NK-92 treated with Interleukin-12 subunit alpha and Interleukin-12 subunit beta, amount 100 ng/mL, for 24 hours (cell line): ENCODE data around the gene OASL.

Experiments
- DNase-seq: peaks from one replicate; lab custom pipeline; 2025; lab: John Stamatoyannopoulos, UW

OASL gene

DNA sequence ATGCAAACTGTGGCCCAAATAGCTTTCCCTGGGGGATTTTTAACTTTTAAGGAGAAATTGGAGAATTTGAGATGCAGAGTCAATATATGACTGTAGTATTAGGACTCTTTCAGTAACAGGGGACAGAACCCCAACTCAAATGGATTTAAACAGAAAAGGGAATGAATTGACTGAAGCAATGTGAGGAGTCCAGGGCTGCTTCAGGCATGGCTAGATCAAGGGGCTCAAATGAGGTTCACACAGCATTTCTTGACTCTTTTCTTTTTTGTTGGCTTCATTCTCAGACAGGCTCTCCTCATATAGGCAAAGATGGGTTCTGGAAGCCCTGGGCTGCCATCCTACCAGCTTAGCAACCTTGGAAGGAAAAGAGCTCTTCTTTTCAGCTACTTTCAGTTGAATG lies 47.1 kb downstream of the OASL start:
- no peak for DNase-seq

DNA sequence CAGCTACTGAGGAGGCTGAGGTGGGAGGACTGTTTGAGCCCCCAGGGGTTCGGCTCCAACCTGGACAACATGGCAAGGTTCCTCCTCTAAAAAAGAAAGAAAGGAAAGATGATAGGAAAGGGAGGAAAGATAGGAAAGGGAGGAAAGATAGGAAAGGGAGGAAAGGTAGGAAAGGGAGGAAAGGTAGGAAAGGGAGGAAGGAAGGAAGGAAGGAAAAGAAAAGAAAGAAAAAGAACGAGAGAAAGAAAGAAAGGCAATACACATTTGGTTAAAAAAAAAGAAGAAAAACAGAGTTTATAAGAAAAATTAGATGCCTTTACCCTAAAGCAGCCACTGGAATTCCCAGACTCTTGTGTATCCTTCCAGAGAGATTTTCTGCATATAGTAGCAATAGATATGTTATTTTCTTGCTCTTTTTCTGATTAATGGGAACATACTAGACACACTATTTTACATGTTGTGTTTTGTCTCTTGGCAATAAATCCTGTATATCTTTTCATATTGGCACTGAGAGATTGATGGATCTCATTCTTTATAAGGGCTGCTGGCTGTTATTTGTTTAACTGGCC lies 48.5 kb downstream of the OASL start:
- no peak for DNase-seq

GRCh38 chr12:120989687-120990086 lies 49.4 kb downstream of the OASL start:
- no peak for DNase-seq

DNA sequence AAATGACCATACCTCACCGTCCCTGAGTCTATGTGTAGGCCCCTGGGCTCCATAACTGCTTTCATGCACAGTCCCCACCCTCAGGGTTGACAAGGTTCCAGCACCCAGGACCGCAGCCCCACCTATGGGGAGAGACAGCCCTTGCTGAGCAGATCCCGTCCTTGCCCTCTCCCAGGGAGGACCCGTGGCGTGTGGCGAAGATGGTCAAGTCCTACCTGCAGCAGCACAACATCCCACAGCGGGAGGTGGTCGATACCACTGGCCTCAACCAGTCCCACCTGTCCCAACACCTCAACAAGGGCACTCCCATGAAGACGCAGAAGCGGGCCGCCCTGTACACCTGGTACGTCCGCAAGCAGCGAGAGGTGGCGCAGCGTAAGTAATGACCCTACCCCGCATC lies 50.4 kb downstream of the OASL start:
- no peak for DNase-seq

- no peak for DNase-seq
Measured at GRCh38 chr12:120988234-120988633, 50.8 kb downstream of the OASL start.

DNA sequence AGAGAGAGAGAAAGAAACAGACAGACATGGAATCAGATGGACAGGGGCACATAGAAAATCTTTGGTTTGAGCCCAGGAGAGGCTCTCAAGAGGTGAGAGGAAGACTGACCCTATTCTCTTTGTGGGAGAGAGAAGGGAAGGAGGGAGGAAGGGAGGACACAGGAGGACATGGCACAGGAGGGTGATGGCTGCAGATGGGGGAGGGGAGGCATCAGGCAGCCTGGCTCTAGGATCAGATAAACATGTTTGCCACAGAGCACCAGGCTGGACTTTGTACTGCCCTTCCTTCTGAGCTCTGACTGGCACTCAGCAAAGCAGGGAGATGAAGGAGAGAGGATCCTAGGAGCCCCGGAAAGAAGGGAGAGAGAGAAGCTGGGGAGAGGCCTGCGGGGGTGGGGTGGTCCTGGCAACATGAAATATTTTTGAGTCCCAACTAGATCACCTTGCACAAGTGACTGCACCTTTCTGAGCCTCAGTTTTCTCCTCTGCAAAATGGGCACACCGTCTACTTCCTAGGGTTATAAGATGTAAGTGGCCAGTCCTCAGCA lies 54.6 kb downstream of the OASL start:
- DNase-seq: no peak

DNA sequence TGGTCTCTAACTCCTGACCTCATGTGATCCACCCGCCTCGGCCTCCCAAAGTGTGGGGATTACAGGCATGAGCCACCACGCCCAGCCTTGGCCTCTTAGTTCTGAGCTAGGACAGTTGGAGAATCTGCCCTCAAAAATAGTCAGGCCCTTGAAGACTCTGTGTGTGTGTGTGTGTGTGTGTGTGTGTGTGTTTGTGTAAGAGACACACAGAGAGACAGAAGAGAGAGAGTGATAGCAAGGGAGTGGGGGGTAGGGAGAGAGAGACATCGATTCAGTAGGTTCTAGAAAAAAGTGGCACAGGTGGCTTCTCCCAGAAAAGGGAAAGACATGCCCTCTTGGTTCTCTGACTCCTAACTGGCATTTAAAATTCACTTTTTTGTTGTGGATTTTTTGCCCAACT lies 55.3 kb downstream of the OASL start:
- no peak for DNase-seq

- DNase-seq: no peak
Measured at GRCh38 chr12:120982659-120983058, 56.4 kb downstream of the OASL start.

DNA sequence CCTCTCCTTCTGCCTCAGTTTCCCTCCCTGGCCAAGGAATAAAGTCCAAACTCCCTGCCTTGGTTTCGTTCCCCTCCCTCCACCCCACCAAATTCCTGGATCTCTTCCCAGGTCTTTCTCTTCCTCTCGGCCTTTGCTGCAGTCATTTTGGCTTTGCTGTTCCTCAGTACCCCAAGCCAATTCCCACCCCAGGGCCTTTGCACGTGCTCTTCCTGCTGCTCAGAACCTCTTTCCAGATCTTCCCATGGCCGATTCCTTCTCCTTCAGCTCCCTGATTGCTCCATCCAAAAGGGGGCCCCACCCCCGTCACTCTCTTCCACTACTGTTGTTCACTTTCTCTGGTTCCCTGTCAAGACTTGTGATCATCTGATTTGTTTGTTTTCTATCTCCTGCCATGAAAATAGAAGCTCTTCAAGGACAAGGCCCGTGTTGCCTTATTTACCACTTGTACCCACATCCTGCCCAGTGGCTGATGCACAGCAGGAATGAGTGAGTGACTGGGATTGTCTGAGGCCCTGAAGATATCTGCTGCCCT lies 57.6 kb downstream of the OASL start:
- DNase-seq: no peak

DNA sequence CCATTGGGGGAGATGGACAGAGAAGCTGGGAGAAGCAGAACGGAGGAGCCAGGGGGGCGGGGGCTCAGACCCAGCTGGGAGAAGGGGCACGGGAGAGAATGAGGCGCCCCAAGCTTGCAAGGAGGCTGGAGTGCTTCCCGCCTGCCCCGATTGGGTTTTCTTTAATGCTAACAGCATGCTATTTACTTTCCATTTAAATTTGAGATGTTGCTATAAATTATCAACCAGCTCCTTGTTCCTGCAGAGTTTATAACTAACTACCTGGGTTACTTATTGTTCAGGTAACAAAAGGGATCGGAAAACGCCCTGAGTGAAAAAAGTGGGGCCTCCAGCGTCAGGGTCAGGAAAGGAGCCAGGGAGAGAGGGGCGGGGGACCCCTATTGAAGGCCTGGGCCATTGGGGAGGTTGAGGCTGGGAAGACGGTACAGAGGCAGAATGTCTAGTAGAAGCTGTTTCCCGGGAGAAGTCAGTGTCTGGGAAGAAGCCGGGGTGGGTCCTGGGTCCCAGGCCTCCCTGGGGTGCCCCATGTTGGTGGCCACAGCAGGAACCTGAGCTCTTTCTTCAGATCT lies 58.2 kb downstream of the OASL start:
- no peak for DNase-seq

DNA sequence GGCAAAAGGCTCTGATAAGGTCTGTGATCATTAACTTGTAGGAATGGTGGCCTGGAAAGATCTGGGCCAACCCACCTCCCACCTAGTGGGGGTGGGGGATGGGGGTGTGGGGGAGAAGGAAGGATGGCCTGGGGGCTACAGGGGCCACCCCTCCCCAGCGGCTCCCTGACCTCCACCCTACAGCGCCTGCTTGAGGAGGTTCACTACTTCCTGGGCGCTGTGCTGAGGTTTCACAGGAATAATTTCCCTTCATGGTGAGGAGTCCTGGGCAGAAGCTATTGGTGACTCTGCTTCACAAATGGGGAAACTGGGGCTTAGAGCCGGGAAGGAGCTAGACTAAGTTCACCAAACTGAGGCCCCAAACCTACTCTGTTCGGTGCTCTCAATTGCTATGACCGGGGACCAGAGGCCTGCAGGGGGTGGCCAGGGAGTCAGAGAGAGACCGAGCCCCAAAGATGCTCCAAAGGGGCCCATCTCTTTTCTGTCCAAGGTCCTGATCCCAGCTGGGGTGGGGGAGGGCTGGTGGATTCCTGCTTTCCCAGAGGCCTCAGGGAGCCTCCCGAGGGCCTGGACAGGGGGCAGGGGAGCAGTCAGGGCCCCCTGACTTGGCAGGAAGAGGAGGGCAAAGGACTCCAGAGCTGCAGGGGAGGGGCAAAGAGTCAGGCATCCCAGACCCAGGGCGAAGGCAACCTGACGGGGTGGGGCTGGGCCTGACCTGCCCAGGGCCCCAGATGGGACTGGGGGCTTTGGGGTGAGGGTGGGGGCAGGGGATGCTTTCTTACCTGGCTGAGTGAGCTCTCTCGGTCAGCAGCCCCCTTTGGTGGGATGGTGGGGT lies 59.0 kb downstream of the OASL start:
- DNase-seq: no peak

DNA sequence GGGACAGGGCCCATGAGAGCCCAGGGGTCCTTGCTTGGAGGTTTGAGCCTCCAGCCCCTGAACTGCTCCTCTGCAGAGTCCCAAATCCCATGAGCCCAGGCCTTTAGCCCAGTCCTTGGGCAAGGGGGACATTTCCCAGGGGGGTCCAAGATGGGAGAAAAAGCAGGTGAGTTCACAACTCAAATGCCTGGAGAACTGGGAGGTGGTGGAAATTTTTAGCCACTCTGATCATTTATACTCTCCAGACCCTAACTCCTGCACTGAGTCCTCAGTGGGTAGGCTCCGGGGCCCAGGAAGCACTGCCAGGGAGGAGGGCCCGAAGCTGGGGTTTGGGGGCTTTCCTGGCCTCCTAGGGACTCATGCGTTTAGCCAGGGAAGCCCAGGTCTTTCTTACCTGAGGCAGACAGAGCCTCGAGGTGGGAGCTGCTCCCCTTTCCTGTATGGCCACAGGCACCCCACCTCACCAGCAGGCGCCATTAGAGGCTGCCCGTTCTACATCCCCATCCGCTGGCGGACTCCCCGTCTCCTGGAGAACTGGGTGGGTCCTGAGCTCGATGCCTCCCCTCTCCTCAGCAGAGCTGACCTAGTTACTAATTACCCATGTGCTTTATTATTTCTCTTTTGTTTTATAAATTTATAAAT lies 59.7 kb downstream of the OASL start:
- DNase-seq: no peak

DNA sequence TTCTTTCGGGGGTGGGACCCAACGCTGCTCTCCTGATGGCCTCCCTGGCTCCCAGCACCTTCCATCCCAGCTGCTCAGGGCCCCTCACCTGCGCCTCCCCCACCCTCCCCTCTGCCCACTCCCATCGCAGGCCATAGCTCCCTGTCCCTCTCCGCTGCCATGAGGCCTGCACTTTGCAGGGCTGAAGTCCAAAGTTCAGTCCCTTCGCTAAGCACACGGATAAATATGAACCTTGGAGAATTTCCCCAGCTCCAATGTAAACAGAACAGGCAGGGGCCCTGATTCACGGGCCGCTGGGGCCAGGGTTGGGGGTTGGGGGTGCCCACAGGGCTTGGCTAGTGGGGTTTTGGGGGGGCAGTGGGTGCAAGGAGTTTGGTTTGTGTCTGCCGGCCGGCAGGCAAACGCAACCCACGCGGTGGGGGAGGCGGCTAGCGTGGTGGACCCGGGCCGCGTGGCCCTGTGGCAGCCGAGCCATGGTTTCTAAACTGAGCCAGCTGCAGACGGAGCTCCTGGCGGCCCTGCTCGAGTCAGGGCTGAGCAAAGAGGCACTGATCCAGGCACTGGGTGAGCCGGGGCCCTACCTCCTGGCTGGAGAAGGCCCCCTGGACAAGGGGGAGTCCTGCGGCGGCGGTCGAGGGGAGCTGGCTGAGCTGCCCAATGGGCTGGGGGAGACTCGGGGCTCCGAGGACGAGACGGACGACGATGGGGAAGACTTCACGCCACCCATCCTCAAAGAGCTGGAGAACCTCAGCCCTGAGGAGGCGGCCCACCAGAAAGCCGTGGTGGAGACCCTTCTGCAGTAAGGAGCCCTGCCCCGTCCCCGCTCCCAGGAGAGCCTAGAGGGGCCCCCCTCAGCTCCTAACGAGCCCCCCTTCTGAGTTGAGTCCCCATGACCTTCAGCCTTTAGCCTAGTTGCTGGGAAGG lies 60.5 kb downstream of the OASL start, which contains the start of gene HNF1A:
HNF1A (plus strand) TSS at position 248 of the 924 bp plus-strand sequence; CDS start at position 474, 226 bp downstream.
- DNase-seq: no peak

- DNase-seq: no peak
Measured at GRCh38 chr12:120977531-120978295, 61.3 kb downstream of the OASL start.

DNA sequence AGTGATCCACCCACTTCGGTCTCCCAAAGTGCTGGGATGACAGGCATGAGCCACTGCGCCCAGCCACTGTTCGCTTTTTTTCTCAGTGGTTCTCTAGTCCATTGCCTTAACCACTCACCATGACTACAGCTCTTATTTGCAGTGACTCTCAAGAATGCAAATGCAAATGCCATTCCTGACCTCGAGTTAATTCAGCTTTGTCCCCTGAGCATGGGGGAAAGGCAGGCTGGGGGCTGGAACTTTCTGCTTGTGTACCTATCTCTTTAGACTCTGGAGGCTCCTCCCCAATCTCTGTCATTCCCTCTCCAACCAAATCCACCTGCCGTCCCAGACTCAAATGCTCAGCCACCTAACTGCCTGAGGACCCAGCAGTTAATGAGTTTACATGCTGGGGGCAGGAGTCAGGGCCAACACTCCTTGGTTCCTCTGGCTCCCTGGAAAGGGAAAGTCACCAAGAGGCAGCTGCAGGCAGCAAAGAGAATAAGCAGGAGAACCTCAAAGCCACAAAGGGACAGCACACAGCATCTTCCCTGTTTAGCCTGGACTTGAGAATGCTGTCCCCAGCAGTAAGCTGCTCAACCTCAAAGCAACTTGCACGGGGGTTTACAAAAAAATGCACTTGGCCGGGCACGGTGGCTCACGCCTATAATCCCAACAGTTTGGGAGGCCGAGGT lies 66.0 kb downstream of the OASL start:
- no peak for DNase-seq

DNA sequence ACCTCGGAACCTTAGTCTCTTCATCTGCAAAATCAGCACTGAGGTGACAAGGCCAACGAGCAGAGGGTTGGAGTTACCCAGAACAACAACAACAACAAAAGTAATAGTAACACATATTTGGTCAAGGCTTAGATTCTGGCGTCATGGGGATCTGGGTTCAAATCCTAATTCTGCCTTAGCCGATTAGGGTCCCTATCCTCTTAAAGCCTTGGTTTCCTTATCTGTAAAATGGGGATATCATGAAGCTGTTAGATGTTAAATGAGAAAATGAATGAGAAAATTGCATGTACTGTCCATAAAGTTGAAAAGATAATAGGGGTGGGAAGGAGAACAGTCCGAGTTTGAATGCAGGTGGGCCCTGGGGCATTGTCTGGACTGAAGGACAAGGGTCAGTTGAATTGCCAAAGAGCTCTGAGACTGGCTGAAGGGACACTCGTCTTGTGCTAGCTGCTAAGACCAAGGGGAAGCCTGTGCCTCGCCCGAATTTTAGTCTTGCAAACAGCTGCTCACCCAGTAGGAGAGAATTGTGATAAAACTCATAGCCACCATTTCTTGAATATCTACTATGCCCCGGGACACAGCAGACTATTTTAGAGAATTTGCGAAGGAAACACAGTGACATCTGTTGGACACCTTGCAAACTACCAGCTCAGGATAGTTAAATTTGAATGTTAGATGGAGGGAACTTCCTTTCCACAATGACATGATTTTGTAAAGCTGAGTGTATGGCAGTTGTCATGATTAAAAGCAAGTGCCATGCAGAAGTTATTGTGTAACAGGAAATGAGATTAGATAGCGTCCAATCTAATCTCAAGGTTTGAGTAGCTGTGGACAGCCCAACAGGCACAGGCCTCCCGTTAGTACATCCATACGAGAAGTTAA lies 67.5 kb downstream of the OASL start:
- DNase-seq: no peak

DNA sequence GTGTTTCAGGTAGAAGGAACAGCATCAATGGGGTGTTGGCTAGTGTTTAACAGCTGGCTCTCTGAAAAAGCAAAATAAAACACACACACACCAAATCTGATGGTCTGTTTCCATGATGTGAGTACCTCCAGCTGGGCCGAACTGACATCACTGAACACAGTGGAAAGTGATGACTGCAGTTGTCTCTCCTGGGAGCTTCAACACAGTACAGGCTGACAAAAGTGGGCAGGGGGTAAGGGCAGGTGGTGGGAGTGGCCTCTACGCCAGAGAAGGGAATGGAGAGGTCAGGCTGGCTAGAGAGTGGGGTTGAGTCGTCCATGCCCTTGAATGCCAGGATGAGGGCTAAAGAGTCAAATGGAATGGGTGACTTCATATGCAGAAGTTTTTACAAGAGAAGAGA lies 68.7 kb downstream of the OASL start:
- no peak for DNase-seq
